ENCODE data around the gene SLC30A3.

- TF ChIP-seq, protein P1, sequence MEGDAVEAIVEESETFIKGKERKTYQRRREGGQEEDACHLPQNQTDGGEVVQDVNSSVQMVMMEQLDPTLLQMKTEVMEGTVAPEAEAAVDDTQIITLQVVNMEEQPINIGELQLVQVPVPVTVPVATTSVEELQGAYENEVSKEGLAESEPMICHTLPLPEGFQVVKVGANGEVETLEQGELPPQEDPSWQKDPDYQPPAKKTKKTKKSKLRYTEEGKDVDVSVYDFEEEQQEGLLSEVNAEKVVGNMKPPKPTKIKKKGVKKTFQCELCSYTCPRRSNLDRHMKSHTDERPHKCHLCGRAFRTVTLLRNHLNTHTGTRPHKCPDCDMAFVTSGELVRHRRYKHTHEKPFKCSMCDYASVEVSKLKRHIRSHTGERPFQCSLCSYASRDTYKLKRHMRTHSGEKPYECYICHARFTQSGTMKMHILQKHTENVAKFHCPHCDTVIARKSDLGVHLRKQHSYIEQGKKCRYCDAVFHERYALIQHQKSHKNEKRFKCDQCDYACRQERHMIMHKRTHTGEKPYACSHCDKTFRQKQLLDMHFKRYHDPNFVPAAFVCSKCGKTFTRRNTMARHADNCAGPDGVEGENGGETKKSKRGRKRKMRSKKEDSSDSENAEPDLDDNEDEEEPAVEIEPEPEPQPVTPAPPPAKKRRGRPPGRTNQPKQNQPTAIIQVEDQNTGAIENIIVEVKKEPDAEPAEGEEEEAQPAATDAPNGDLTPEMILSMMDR (IDR thresholded peaks at IDR 0.05; ENCODE audit: low read depth, low read length), result no peak
- no peak for TF ChIP-seq POLR2A (IDR thresholded peaks at IDR 0.05; ENCODE audit: extremely low read depth, insufficient read length)
- TF ChIP-seq, protein P2, sequence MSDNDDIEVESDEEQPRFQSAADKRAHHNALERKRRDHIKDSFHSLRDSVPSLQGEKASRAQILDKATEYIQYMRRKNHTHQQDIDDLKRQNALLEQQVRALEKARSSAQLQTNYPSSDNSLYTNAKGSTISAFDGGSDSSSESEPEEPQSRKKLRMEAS (IDR thresholded peaks at IDR 0.05; ENCODE audit: low read depth, low read length), result no peak
These were observed 41.7 kb downstream of the SLC30A3 start for GRCh38 chr2:27221166-27221565.

Data from NB4 (cell line).